ENCODE data around the gene CCDC7. TPM values are rescaled to one million over a fixed set of nuclear protein-coding genes. Genes with fewer than 3 reads are reported as not detected.

The CCDC7 gene
- total RNA-seq, 1 experiment from 2014 or later: 4.0 TPM

- no peak for ATAC-seq
- peaks cover 8 to 11% of the 10 kb centered on the region in 2 experiments for H3K4me1 ChIP-seq (ENCODE audit: control insufficient read depth in 1 of 2, insufficient read depth in 2 of 2, low read length in 2 of 2)
- H3K4me2 ChIP-seq (ENCODE audit: low read length): peak overlapping the region; percentile 86
- RAD21 ChIA-PET (ENCODE audit: low non-redundant PET in 1 of 2, low total read pairs in 2 of 2, uncharacterized antibody in 2 of 2, unreplicated experiment in 2 of 2): no interaction called here
- no peak overlapping the region for H2AFZ ChIP-seq (ENCODE audit: low read depth, low read length, poor library complexity, severe bottlenecking)
- no peak overlapping the region; the same call in 1 of the 2 replicates for H3K27ac ChIP-seq (ENCODE audit: low read depth, low read length)
- H3K79me2 ChIP-seq (ENCODE audit: insufficient read depth, low read length): no peaks in the 10 kb centered on the region
- H3K9me2 ChIP-seq (ENCODE audit: insufficient read depth): no peaks in the 10 kb centered on the region
- no peak for TF ChIP-seq CBX3 (IDR thresholded peaks at IDR 0.05; ENCODE audit: low read depth)
- no peak for TF ChIP-seq ZBTB33 (IDR thresholded peaks at IDR 0.05; ENCODE audit: extremely low read depth, insufficient replicate concordance, low read length)
- TF ChIP-seq FOSL1 (IDR thresholded peaks at IDR 0.05; ENCODE audit: low read depth): no peak
- no peak for TF ChIP-seq JUND (IDR thresholded peaks at IDR 0.05)
- TF ChIP-seq, protein P1, sequence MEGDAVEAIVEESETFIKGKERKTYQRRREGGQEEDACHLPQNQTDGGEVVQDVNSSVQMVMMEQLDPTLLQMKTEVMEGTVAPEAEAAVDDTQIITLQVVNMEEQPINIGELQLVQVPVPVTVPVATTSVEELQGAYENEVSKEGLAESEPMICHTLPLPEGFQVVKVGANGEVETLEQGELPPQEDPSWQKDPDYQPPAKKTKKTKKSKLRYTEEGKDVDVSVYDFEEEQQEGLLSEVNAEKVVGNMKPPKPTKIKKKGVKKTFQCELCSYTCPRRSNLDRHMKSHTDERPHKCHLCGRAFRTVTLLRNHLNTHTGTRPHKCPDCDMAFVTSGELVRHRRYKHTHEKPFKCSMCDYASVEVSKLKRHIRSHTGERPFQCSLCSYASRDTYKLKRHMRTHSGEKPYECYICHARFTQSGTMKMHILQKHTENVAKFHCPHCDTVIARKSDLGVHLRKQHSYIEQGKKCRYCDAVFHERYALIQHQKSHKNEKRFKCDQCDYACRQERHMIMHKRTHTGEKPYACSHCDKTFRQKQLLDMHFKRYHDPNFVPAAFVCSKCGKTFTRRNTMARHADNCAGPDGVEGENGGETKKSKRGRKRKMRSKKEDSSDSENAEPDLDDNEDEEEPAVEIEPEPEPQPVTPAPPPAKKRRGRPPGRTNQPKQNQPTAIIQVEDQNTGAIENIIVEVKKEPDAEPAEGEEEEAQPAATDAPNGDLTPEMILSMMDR (IDR thresholded peaks at IDR 0.05 in 2 of 3, conservative IDR thresholded peaks at IDR 0.05 in 1 of 3; ENCODE audit: borderline replicate concordance in 1 of 3, insufficient read depth in 1 of 3, low read depth in 2 of 3, low read length in 2 of 3): no peak
- TF ChIP-seq SRF (IDR thresholded peaks at IDR 0.05; ENCODE audit: low read depth): no peak
- no peak for TF ChIP-seq POLR2A (IDR thresholded peaks at IDR 0.05; ENCODE audit: borderline replicate concordance, extremely low read depth, insufficient read depth, insufficient read length)
- TF ChIP-seq SIN3A (IDR thresholded peaks at IDR 0.05; ENCODE audit: low read depth): no peak
- TF ChIP-seq ATF3 (IDR thresholded peaks at IDR 0.05): no peak
- no peak for TF ChIP-seq ELF1 (IDR thresholded peaks at IDR 0.05; ENCODE audit: borderline replicate concordance, low read depth)
- TF ChIP-seq CEBPB (IDR thresholded peaks at IDR 0.05; ENCODE audit: low read depth): no peak
- no peak for TF ChIP-seq SP1 (IDR thresholded peaks at IDR 0.05; ENCODE audit: low read depth)
- H4K20me1 ChIP-seq (ENCODE audit: insufficient read depth): no peaks in the 10 kb centered on the region
- H3K27me3 ChIP-seq (ENCODE audit: insufficient read depth, low read length): no peaks in the 10 kb centered on the region
- no peaks in the 10 kb centered on the region for H3K9me3 ChIP-seq (ENCODE audit: control insufficient read depth in 1 of 2, insufficient read depth in 1 of 2, low read depth in 1 of 2, low read length in 2 of 2)
- BruUV-seq (replicated peaks): no TSS peak
- no peak for DNase-seq (ENCODE audit: low read depth, low spot score)
- POLR2A ChIA-PET: interaction anchor here (0.9 kb wide), 1 partner anchor 10 kb away, joined by 3 read pairs; no protein-coding TSS in a partner anchor
- CTCF ChIA-PET: no interaction called here
- H3K9ac ChIP-seq (ENCODE audit: low read length): peak overlapping the region; percentile 81; the same call in 1 of the 2 replicates
- no peaks in the 10 kb centered on the region for H3K36me3 ChIP-seq (ENCODE audit: control insufficient read depth in 1 of 2, insufficient read depth in 2 of 2, low read length in 2 of 2)
- intact Hi-C loops (cut with micrococcal nuclease): loop anchor here (5.0 kb wide), 1 partner anchor 63 kb away; no protein-coding TSS in a partner anchor
- peak overlapping the region; percentile 66 to 70 for H3K4me3 ChIP-seq (replicated peaks in 1 of 2; ENCODE audit: low read depth in 1 of 2, low read length in 2 of 2)
Observed at GRCh38 chr10:32445036-32445435, 904 bp upstream of the CCDC7 start.
